ENCODE measurements around the gene GPBAR1.

The GPBAR1 gene

GRCh38 chr2:218282173-218282991 is 21.6 kb downstream of the GPBAR1 start:
- Histone ChIP-seq H3K9me3 (ENCODE audit: control insufficient read depth in 5 of 5, low read length in 5 of 5) (no peaks in the 10 kb centered on the region), H3K4me3 (ENCODE audit: low read depth in 1 of 5, low read length in 5 of 5) (no peak overlapping the region), H3K27me3 (ENCODE audit: control insufficient read depth in 5 of 5, insufficient read depth in 4 of 5, low read length in 5 of 5) (no peaks in the 10 kb centered on the region), H3K27ac (ENCODE audit: low read depth, low read length) (peak overlapping the region; percentile 100), H3K4me1 (ENCODE audit: control insufficient read depth in 5 of 5, insufficient read depth in 5 of 5, low read length in 5 of 5) (peaks cover 18 to 63% (median 60%) of the 10 kb centered on the region in 5 donors), H3K36me3 (ENCODE audit: control insufficient read depth in 5 of 5, insufficient read depth in 5 of 5, low read length in 5 of 5) (peaks cover 2 to 62% (median 54%) of the 10 kb centered on the region in 5 donors), H3K9ac (ENCODE audit: low read length in 5 of 5) (peak overlapping the region; percentile 41 to 84 (median 74))

DNA sequence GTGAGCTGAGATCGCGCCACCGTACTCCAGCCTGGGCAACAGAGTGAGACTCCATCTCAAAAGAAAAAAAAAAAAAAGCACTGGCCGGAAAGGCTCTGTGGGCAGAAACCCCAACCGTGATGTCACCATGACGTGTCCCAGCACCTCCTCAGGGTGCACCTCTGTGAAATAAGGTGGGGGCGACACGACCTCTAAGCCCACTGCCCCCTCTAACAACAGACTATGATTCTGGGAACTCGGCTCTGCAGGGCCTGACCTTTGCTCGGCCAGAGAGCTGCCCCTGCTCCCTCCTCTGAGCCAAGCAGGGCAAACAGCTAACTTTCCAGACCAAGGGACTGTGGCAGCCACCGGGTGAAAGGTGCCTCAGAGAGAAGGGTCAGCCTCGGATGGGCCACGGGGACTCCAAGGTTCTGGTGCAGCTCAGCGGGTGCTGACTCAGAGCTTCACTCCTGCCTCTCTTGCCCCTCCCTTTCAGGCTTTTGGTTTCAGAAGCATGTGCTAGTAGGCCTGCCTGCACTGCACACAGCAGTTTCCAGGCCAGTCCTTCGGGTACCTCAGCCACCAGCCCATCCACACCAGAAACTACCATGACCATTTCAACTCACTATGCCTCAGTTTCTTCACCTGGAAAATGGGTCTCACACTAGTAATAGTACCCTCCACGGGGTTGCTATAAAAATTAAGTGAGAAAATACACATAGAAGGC is 23.4 kb downstream of the GPBAR1 start:
- Histone ChIP-seq H3K9me3 (ENCODE audit: control insufficient read depth in 5 of 5, low read length in 5 of 5) (no peaks in the 10 kb centered on the region), H3K27me3 (ENCODE audit: control insufficient read depth in 5 of 5, insufficient read depth in 4 of 5, low read length in 5 of 5) (no peaks in the 10 kb centered on the region), H3K27ac (ENCODE audit: low read depth, low read length) (peak overlapping the region; percentile 100), H3K4me1 (ENCODE audit: control insufficient read depth in 5 of 5, insufficient read depth in 5 of 5, low read length in 5 of 5) (peaks cover 21 to 80% (median 75%) of the 10 kb centered on the region in 5 donors), H3K36me3 (ENCODE audit: control insufficient read depth in 5 of 5, insufficient read depth in 5 of 5, low read length in 5 of 5) (peaks cover 0 to 43% (median 36%) of the 10 kb centered on the region in 5 donors), H3K9ac (ENCODE audit: low read length in 5 of 5) (peak overlapping the region in 4 of 5 donors; percentile 3 to 84 (median 78)), H3K4me3 (ENCODE audit: low read depth in 1 of 5, low read length in 5 of 5) (peak overlapping the region in 2 of 5 donors; percentile 3 to 25)

DNA sequence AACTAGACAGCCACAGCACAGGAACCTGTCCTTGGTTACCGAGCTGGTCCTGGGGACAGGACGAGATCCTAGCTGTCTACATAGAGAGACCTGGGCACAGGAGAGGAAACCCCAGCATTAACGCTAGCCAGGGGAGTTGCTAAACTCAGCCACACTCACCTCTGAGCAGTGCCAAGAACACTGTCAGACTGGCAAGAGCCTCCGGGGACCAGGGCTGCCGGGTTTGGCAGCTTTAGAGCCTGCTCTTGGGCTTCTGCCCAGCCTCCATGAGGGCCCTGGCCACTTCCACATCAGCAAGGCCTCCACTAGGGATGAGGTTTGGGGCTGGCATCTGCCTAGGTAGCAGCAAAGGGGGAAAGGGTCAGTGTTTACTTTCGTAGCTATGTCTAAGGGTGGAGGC is 24.8 kb downstream of the GPBAR1 start:
- Histone ChIP-seq H3K27ac (ENCODE audit: low read depth, low read length) (peak overlapping the region; percentile 100), H3K9me3 (ENCODE audit: control insufficient read depth in 5 of 5, low read length in 5 of 5) (peaks cover 0 to 3% (median 0%) of the 10 kb centered on the region in 5 donors), H3K27me3 (ENCODE audit: control insufficient read depth in 5 of 5, insufficient read depth in 4 of 5, low read length in 5 of 5) (peaks cover 0 to 5% (median 0%) of the 10 kb centered on the region in 5 donors), H3K9ac (ENCODE audit: low read length in 5 of 5) (peak overlapping the region; percentile 40 to 90 (median 75)), H3K4me1 (ENCODE audit: control insufficient read depth in 5 of 5, insufficient read depth in 5 of 5, low read length in 5 of 5) (peaks cover 32 to 94% (median 87%) of the 10 kb centered on the region in 5 donors), H3K4me3 (ENCODE audit: low read depth in 1 of 5, low read length in 5 of 5) (peak overlapping the region; percentile 54 to 73 (median 63)), H3K36me3 (ENCODE audit: control insufficient read depth in 5 of 5, insufficient read depth in 5 of 5, low read length in 5 of 5) (peaks cover 0 to 30% (median 22%) of the 10 kb centered on the region in 5 donors)

DNA sequence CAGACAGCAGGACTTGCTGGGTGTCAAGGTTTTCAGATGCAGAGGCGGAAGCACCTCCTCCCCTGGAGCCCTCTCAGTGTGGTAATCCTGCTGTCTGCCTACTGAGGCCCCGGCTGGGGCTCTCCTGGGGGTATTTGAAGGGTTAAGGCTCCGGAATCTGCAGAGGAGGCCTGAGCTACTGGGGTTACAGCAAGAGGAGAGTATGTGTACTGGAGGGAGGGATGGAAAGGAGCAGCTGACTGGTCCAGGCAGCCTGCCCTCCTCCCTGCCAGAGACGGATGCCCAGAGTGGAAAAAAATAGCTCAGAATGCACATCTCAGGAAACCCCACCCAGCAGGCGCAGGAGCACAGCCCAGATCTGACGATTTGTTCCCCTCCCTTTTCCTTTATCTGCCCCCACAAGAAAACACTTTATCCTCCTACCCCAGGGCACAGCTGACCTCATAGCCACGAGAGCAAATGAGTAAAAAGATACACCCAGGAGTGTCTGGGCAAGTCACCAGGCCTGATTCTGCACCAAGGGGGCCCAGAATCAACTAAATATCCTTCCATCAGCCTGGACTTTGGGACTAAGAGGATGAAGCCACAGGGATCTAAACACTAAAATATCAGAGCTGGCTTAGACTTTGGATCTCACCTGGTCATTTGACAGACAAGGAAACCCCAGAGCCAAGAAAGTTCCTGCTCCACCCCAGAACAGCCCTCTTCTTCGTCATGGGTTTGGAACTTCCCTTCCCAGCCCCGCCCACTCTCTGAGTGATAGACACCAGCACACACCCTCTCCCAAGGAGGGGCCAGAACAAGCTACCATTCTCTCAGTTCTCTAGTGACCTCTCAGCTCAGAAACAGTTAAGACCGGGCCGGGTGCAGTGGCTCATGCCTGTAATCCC is 26.0 kb downstream of the GPBAR1 start:
- H3K27ac ChIP-seq (ENCODE audit: low read depth, low read length): peak overlapping the region; percentile 100
- peak overlapping the region; percentile 40 to 90 (median 75) for H3K9ac ChIP-seq (ENCODE audit: low read length in 5 of 5)
- H3K36me3 ChIP-seq (ENCODE audit: control insufficient read depth in 5 of 5, insufficient read depth in 5 of 5, low read length in 5 of 5): peaks cover 0 to 18% (median 12%) of the 10 kb centered on the region in 5 donors
- H3K4me1 ChIP-seq (ENCODE audit: control insufficient read depth in 5 of 5, insufficient read depth in 5 of 5, low read length in 5 of 5): peaks cover 34 to 99% (median 92%) of the 10 kb centered on the region in 5 donors
- H3K4me3 ChIP-seq (ENCODE audit: low read depth in 1 of 5, low read length in 5 of 5): peak overlapping the region; percentile 54 to 73 (median 63)
- peaks cover 0 to 5% (median 0%) of the 10 kb centered on the region in 5 donors for H3K27me3 ChIP-seq (ENCODE audit: control insufficient read depth in 5 of 5, insufficient read depth in 4 of 5, low read length in 5 of 5)
- H3K9me3 ChIP-seq (ENCODE audit: control insufficient read depth in 5 of 5, low read length in 5 of 5): peaks cover 0 to 3% (median 0%) of the 10 kb centered on the region in 5 donors

GRCh38 chr2:218289639-218290315 is 29.0 kb downstream of the GPBAR1 start:
- Histone ChIP-seq H3K36me3 (ENCODE audit: control insufficient read depth in 5 of 5, insufficient read depth in 5 of 5, low read length in 5 of 5) (peaks cover 0 to 3% (median 0%) of the 10 kb centered on the region in 5 donors), H3K4me1 (ENCODE audit: control insufficient read depth in 5 of 5, insufficient read depth in 5 of 5, low read length in 5 of 5) (peaks cover 31 to 80% (median 78%) of the 10 kb centered on the region in 5 donors), H3K9me3 (ENCODE audit: control insufficient read depth in 5 of 5, low read length in 5 of 5) (peaks cover 0 to 3% (median 0%) of the 10 kb centered on the region in 5 donors), H3K9ac (ENCODE audit: low read length in 5 of 5) (peak overlapping the region; percentile 96 to 100 (median 100)), H3K4me3 (ENCODE audit: low read depth in 1 of 5, low read length in 5 of 5) (peak overlapping the region; percentile 89 to 95 (median 92)), H3K27me3 (ENCODE audit: control insufficient read depth in 5 of 5, insufficient read depth in 4 of 5, low read length in 5 of 5) (peaks cover 0 to 5% (median 0%) of the 10 kb centered on the region in 5 donors), H3K27ac (ENCODE audit: low read depth, low read length) (peak overlapping the region; percentile 100)

- H3K9me3 ChIP-seq (ENCODE audit: control insufficient read depth in 5 of 5, low read length in 5 of 5): peaks cover 0 to 3% (median 0%) of the 10 kb centered on the region in 5 donors
- H3K4me1 ChIP-seq (ENCODE audit: control insufficient read depth in 5 of 5, insufficient read depth in 5 of 5, low read length in 5 of 5): peaks cover 26 to 78% (median 74%) of the 10 kb centered on the region in 5 donors
- H3K4me3 ChIP-seq (ENCODE audit: low read depth in 1 of 5, low read length in 5 of 5): peak overlapping the region; percentile 89 to 95 (median 92)
- H3K9ac ChIP-seq (ENCODE audit: low read length in 5 of 5): peak overlapping the region; percentile 96 to 100 (median 100)
- H3K27ac ChIP-seq (ENCODE audit: low read depth, low read length): peak overlapping the region; percentile 100
- no peaks in the 10 kb centered on the region for H3K36me3 ChIP-seq (ENCODE audit: control insufficient read depth in 5 of 5, insufficient read depth in 5 of 5, low read length in 5 of 5)
- peaks cover 0 to 5% (median 0%) of the 10 kb centered on the region in 5 donors for H3K27me3 ChIP-seq (ENCODE audit: control insufficient read depth in 5 of 5, insufficient read depth in 4 of 5, low read length in 5 of 5)
Measured at GRCh38 chr2:218290316-218291261, 29.8 kb downstream of the GPBAR1 start.

DNA sequence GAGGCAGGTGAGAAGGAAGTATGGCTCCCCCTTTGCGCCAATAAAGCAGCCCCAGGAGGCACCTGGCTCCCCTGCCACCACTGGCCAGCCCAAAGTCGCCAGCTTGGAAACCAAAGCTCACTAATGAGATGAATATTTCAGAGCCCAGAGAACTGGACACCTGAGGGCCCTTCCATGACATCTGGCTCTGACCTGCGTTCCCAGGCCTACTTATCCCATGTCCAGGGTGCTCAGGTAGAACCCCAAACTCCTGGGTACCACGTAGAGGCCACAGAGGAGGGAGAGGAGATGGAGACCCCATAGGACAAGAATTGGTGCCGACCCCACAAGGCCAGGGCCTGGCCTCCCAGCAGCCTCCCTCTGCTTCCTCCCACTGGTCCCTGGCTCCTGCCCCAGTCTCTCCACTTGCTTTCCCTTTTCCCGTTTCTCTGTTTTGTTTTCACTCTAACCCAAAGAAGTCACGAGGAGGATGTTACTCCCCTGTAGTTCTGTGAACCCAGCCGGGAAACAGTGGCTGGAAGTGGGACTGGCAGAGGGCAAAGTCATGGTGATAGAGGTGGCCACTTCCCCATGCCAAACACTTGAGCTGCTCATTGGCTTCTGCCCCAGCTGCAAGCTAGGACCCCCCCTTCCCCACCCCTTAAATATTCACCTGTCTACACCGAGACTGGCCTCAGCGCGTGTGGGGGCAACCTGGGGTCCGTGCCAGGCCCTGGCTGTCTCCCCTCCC is 30.7 kb downstream of the GPBAR1 start:
- peak overlapping the region; percentile 100 for H3K27ac ChIP-seq (ENCODE audit: low read depth, low read length)
- peaks cover 0 to 5% (median 0%) of the 10 kb centered on the region in 5 donors for H3K27me3 ChIP-seq (ENCODE audit: control insufficient read depth in 5 of 5, insufficient read depth in 4 of 5, low read length in 5 of 5)
- H3K9ac ChIP-seq (ENCODE audit: low read length in 5 of 5): peak overlapping the region; percentile 96 to 100 (median 100)
- H3K4me1 ChIP-seq (ENCODE audit: control insufficient read depth in 5 of 5, insufficient read depth in 5 of 5, low read length in 5 of 5): peaks cover 19 to 69% (median 65%) of the 10 kb centered on the region in 5 donors
- no peaks in the 10 kb centered on the region for H3K36me3 ChIP-seq (ENCODE audit: control insufficient read depth in 5 of 5, insufficient read depth in 5 of 5, low read length in 5 of 5)
- H3K9me3 ChIP-seq (ENCODE audit: control insufficient read depth in 5 of 5, low read length in 5 of 5): peaks cover 0 to 3% (median 0%) of the 10 kb centered on the region in 5 donors
- peak overlapping the region; percentile 89 to 95 (median 92) for H3K4me3 ChIP-seq (ENCODE audit: low read depth in 1 of 5, low read length in 5 of 5)
